Measurements from ENCODE around the gene PSTPIP1. TPM values are rescaled to one million over a fixed set of nuclear protein-coding genes. Genes with fewer than 3 reads are reported as not detected.

The PSTPIP1 gene
- total and polyA plus RNA-seq, 2 of the 13 experiments (the other 11 are each of a cell fraction or from before 2014, with no cell fraction given): 4.4 to 8.7 TPM

- TF ChIP-seq GATAD1 (CRISPR knock-in tag; IDR thresholded peaks at IDR 0.05): peak; percentile 64; the same call in 1 of the 2 replicates
- no peak for TF ChIP-seq ZBTB2 (CRISPR knock-in tag; IDR thresholded peaks at IDR 0.05; ENCODE audit: low read depth)
- TF ChIP-seq MAX (IDR thresholded peaks at IDR 0.05): peak; percentile 67
- TF ChIP-seq POLR2A (IDR thresholded peaks at IDR 0.05; ENCODE audit: insufficient read depth in 1 of 2, low read depth in 2 of 2, low read length in 2 of 2): peak; percentile 84 to 90
- no peak for TF ChIP-seq HNF4G (IDR thresholded peaks at IDR 0.05; ENCODE audit: borderline replicate concordance, low read depth, low read length)
- no peak for TF ChIP-seq HNF4G (CRISPR knock-in tag; IDR thresholded peaks at IDR 0.05; ENCODE audit: borderline replicate concordance, low read depth)
- TF ChIP-seq HOMEZ (CRISPR knock-in tag; IDR thresholded peaks at IDR 0.05; ENCODE audit: low read depth): peak; percentile 19; the same call in 1 of the 2 replicates
- peak; percentile 13; the same call in 1 of the 2 replicates for TF ChIP-seq MXD1 (CRISPR knock-in tag; IDR thresholded peaks at IDR 0.05)
- TF ChIP-seq ARID5B (CRISPR knock-in tag; IDR thresholded peaks at IDR 0.05): no peak
- 0 out of 2 replicates have a peak, but pooled peaks have one; percentile 54 for TF ChIP-seq MEIS2 (CRISPR knock-in tag; IDR thresholded peaks at IDR 0.05)
- no peak for TF ChIP-seq GFI1 (CRISPR knock-in tag; IDR thresholded peaks at IDR 0.05; ENCODE audit: borderline replicate concordance)
- peak; percentile 55; the same call in 1 of the 2 replicates for TF ChIP-seq ZSCAN21 (CRISPR knock-in tag; IDR thresholded peaks at IDR 0.05; ENCODE audit: borderline replicate concordance)
- no peak for TF ChIP-seq ZBTB4 (CRISPR knock-in tag; IDR thresholded peaks at IDR 0.05; ENCODE audit: borderline replicate concordance)
- TF ChIP-seq ZNF121 (CRISPR knock-in tag; IDR thresholded peaks at IDR 0.05): 0 out of 2 replicates have a peak, but pooled peaks have one; percentile 9
- TF ChIP-seq NR2F1 (CRISPR knock-in tag; IDR thresholded peaks at IDR 0.05): no peak
- 0 out of 2 replicates have a peak, but pooled peaks have one; percentile 13 for TF ChIP-seq MXD3 (CRISPR knock-in tag; IDR thresholded peaks at IDR 0.05)
Observed at GRCh38 chr15:77070495-77071304, 75.8 kb downstream of the PSTPIP1 start, which contains the start of gene TSPAN3 (continued).

All from HepG2 (cell line).